SK-N-SH (cell line): ENCODE measurements around the gene C15orf39. TPM values are rescaled to one million over a fixed set of nuclear protein-coding genes. Genes with fewer than 3 reads are reported as not detected.

Experiments
- CTCF ChIA-PET: fragments of 300-600, 350-600 bp; formaldehyde crosslinking; extraction: SDS; loops from one replicate; lab custom pipeline; 2021; lab: Yijun Ruan, JAX
- POLR2A ChIA-PET: fragments of 350-600 bp; sonication (Branson Sonifier 250); formaldehyde crosslinking; extraction: SDS; loops from one replicate; lab custom pipeline; 2020; ENCODE audit warnings: antibody characterized with exemption, inconsistent platforms; lab: Yijun Ruan, JAX
- DNase-seq: peaks from one replicate; pipeline ENCODE4 v3.0.0; 2012
- H2AFZ ChIP-seq: fragments of 200-600 bp; sonication (generic); 2 replicates; pipeline ENCODE4 v1.8.1; 2016; ENCODE audit warnings: antibody characterized with exemption, mild to moderate bottlenecking, low read depth
- H3F3A ChIP-seq: fragments of 200-600 bp; sonication (generic); replicated peaks from 2 replicates; pipeline ENCODE3; 2016; ENCODE audit warnings: antibody characterized with exemption, mild to moderate bottlenecking; ENCODE audit not compliant: insufficient read depth
- H3K27ac ChIP-seq, 2 experiments: fragments of 200-500 bp in 1 of 2; fragments of 200-600 bp in 1 of 2; sonication (Bioruptor generic) in 1 of 2; sonication (generic), shearing (Covaris generic) in 1 of 2; 2 replicates each; pipeline versions ENCODE4 v1.5.1 to v1.6.1; 2014 to 2016; ENCODE audit warnings: low read depth in 2 of 2, inconsistent platforms in 1 of 2, low read length in 1 of 2, mild to moderate bottlenecking in 1 of 2, mixed read lengths in 1 of 2
- H3K27me3 ChIP-seq: fragments of 200-600 bp; sonication (generic), shearing (Covaris generic); 2 replicates; pipeline ENCODE4 v1.6.1; 2016; ENCODE audit warnings: mixed run types; ENCODE audit not compliant: insufficient read depth
- H3K36me3 ChIP-seq, 2 experiments: fragments of 200-500 bp in 1 of 2; fragments of 200-600 bp in 1 of 2; sonication (Bioruptor generic) in 1 of 2; sonication (generic) in 1 of 2; replicated peaks in 1 of 2; 2 replicates each; pipeline versions ENCODE3 to v1.5.1; 2014 to 2016; ENCODE audit warnings: low read length in 1 of 2, mild to moderate bottlenecking in 1 of 2; ENCODE audit not compliant: insufficient read depth in 2 of 2, control insufficient read depth in 1 of 2
- H3K4me1 ChIP-seq, 2 experiments: fragments of 200-500 bp in 1 of 2; fragments of 200-600 bp in 1 of 2; sonication (Bioruptor generic) in 1 of 2; sonication (generic), shearing (Covaris generic) in 1 of 2; 2 replicates each; pipeline versions ENCODE4 v1.5.1 to v1.6.1; 2014 to 2016; ENCODE audit warnings: low read depth in 1 of 2, low read length in 1 of 2, mixed run types in 1 of 2; ENCODE audit not compliant: insufficient read depth in 2 of 2, control insufficient read depth in 1 of 2
- H3K4me2 ChIP-seq: fragments of 200-600 bp; sonication (generic), shearing (Covaris generic); 2 replicates; pipeline ENCODE4 v1.6.1; 2017; ENCODE audit warnings: mixed run types
- H3K4me3 ChIP-seq, 2 experiments: fragments of 200-500 bp in 1 of 2; fragments of 200-600 bp in 1 of 2; sonication (Bioruptor generic) in 1 of 2; sonication (generic), shearing (Covaris generic) in 1 of 2; 2 replicates each; pipeline versions ENCODE4 v1.5.1 to v1.8.1; 2014 to 2016; ENCODE audit warnings: low read depth in 2 of 2, inconsistent platforms in 1 of 2, low read length in 1 of 2, mild to moderate bottlenecking in 1 of 2, mixed read lengths in 1 of 2, moderate library complexity in 1 of 2
- H3K79me2 ChIP-seq: fragments of 200-600 bp; sonication (generic); 2 replicates; pipeline ENCODE4 v1.8.1; 2017; ENCODE audit warnings: mild to moderate bottlenecking; ENCODE audit not compliant: insufficient read depth
- H3K9ac ChIP-seq: fragments of 200-600 bp; sonication (generic); 2 replicates; pipeline ENCODE4 v1.6.1; 2017; ENCODE audit warnings: mixed run types
- H3K9me2 ChIP-seq: fragments of 200-600 bp; sonication (generic); 2 replicates; pipeline ENCODE4 v1.6.1; 2017; ENCODE audit warnings: mixed run types
- H3K9me3 ChIP-seq: fragments of 200-600 bp; sonication (generic); 2 replicates; pipeline ENCODE4 v1.6.1; 2017; ENCODE audit warnings: mixed run types, mild to moderate bottlenecking, moderate library complexity
- H4K20me1 ChIP-seq: fragments of 200-600 bp; sonication (generic); 2 replicates; pipeline ENCODE4 v1.6.1; 2017; ENCODE audit warnings: mild to moderate bottlenecking, mixed run types; ENCODE audit not compliant: insufficient read depth
- CHD2 ChIP-seq: fragments of 150-350 bp; IDR thresholded peaks from 2 replicates; pipeline ENCODE4 v1.6.1; 2018; ENCODE audit warnings: low read length; ENCODE audit not compliant: partially characterized antibody
- CTCF ChIP-seq: fragments of 200-600 bp; sonication (generic); IDR thresholded peaks from 2 replicates; pipeline ENCODE4 v1.6.1; 2017; ENCODE audit warnings: antibody characterized with exemption, mild to moderate bottlenecking, moderate library complexity
- FOSL2 ChIP-seq: IDR thresholded peaks from 2 replicates; pipeline ENCODE4 v1.4.0; 2012; ENCODE audit warnings: low read depth, mild to moderate bottlenecking, moderate library complexity, borderline replicate concordance
- FOXM1 ChIP-seq: IDR thresholded peaks from 2 replicates; pipeline ENCODE4 v1.4.0; 2012; ENCODE audit warnings: low read depth, mild to moderate bottlenecking
- GABPA ChIP-seq: IDR thresholded peaks from 2 replicates; pipeline ENCODE4 v1.4.0; 2012; ENCODE audit warnings: low read depth, mild to moderate bottlenecking
- GATA2 ChIP-seq: sonication (generic); formaldehyde crosslinking; IDR thresholded peaks from 2 replicates; pipeline ENCODE4 v1.5.0; 2020; ENCODE audit warnings: mild to moderate bottlenecking, missing genetic modification reagents
- JUND ChIP-seq: IDR thresholded peaks from 2 replicates; pipeline ENCODE4 v1.4.0; 2012
- MXI1 ChIP-seq: IDR thresholded peaks from 2 replicates; pipeline ENCODE4 v1.6.1; 2012; ENCODE audit warnings: mild to moderate bottlenecking, low read depth, low read length, improper control_type of control experiment
- NRF1 ChIP-seq: IDR thresholded peaks from 2 replicates; pipeline ENCODE4 v1.6.1; 2012; ENCODE audit warnings: low read depth, mild to moderate bottlenecking, low read length
- RCOR1 ChIP-seq: fragments of 150-350 bp; IDR thresholded peaks from 2 replicates; pipeline ENCODE4 v1.6.1; 2017; ENCODE audit warnings: antibody characterized with exemption, low read length
- TCF12 ChIP-seq: IDR thresholded peaks from 2 replicates; pipeline ENCODE4 v1.4.0; 2012
- YY1 ChIP-seq: IDR thresholded peaks from 2 replicates; pipeline ENCODE4 v1.4.0; 2012; ENCODE audit warnings: low read depth, mild to moderate bottlenecking
- WGBS: methylation state at CpG from one replicate; pipeline ENCODE4 v1.1.6; 2017; ENCODE audit warnings: low lambda C conversion rate; 5-methylcytosine and 5-hydroxymethylcytosine counted together
- polyA plus RNA-seq, 3 experiments: library from polyadenylated mRNA; depleted of rRNA; stranded (reverse); fragments of >200 nt; gene quantifications; 2 replicates each; pipeline ENCODE4 v1.2.3, GENCODE V29; 2012
- TF ChIP-seq, protein P1 (sequence below): IDR thresholded peaks from 2 replicates; pipeline ENCODE4 v1.4.0; 2012; ENCODE audit warnings: low read depth
- TF ChIP-seq, protein P2 (sequence below): fragments of 150-350 bp; IDR thresholded peaks from 2 replicates; pipeline ENCODE4 v1.6.1; 2017; ENCODE audit warnings: antibody characterized with exemption, low read length, low read depth, borderline replicate concordance

C15orf39 gene
- polyA plus RNA-seq, 1 of the 3 experiments (the other 2 are of a cell fraction), result 2.5 TPM

GRCh38 chr15:75205064-75205395 is 3.3 kb downstream of the C15orf39 start:
- no peak overlapping the region; a peak in 1 of 4 replicates for H3K27ac ChIP-seq
- H3K9me2 ChIP-seq, result no peaks in the 10 kb centered on the region
- CTCF ChIA-PET, result interaction anchor here (0.7 to 8.1 kb wide), 17 partner anchors 10 to 417 kb away, joined by 3 to 238 read pairs (median 4); partner anchors contain the start of genes FAM219B, PPCDC and SCAMP5
- peaks cover 72% of the 10 kb centered on the region for H3K79me2 ChIP-seq
- H3K4me1 ChIP-seq, result peaks cover 9 to 26% of the 10 kb centered on the region in 2 experiments; a peak in 1 of 4 replicates
- H3K9me3 ChIP-seq, result no peaks in the 10 kb centered on the region
- no peak overlapping the region; a peak in 1 of 4 replicates for H3K4me3 ChIP-seq
- TF ChIP-seq RCOR1, result no peak
- TF ChIP-seq, protein P1, sequence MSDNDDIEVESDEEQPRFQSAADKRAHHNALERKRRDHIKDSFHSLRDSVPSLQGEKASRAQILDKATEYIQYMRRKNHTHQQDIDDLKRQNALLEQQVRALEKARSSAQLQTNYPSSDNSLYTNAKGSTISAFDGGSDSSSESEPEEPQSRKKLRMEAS, result no peak
- TF ChIP-seq, protein P2, sequence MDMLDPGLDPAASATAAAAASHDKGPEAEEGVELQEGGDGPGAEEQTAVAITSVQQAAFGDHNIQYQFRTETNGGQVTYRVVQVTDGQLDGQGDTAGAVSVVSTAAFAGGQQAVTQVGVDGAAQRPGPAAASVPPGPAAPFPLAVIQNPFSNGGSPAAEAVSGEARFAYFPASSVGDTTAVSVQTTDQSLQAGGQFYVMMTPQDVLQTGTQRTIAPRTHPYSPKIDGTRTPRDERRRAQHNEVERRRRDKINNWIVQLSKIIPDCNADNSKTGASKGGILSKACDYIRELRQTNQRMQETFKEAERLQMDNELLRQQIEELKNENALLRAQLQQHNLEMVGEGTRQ, result no peak
- TF ChIP-seq FOXM1, result no peak
- no peak for TF ChIP-seq GATA2 (CRISPR knock-in tag)
- no peak for TF ChIP-seq CTCF
- no peak for TF ChIP-seq NRF1
- no peak for TF ChIP-seq FOSL2
- TF ChIP-seq CHD2, result no peak
- no peak for DNase-seq
- H2AFZ ChIP-seq, result no peak overlapping the region
- H3K27me3 ChIP-seq, result no peaks in the 10 kb centered on the region
- H3K4me2 ChIP-seq, result 0 out of 2 replicates have a peak overlapping the region, but pooled peaks have one; percentile 3
- H3K9ac ChIP-seq, result no peak overlapping the region
- peaks cover 72% of the 10 kb centered on the region for H4K20me1 ChIP-seq
- 33% methylated on average over 3 of the region's 3 CpGs for WGBS
- POLR2A ChIA-PET, result interaction anchor here (1.0 to 1.1 kb wide), 2 partner anchors 174 to 175 kb away, joined by 3 read pairs; no protein-coding TSS in a partner anchor
- peaks cover 7 to 17% of the 10 kb centered on the region in 2 experiments for H3K36me3 ChIP-seq
- no peaks in the 10 kb centered on the region for H3F3A ChIP-seq

GRCh38 chr15:75206006-75206405 is 4.3 kb downstream of the C15orf39 start:
- Histone ChIP-seq H3K27me3 (no peaks in the 10 kb centered on the region), H3K4me2 (no peak overlapping the region), H3K4me3 (no peak overlapping the region), H2AFZ (no peak overlapping the region), H3K9me2 (no peaks in the 10 kb centered on the region), H3K36me3 (peaks cover 7 to 22% of the 10 kb centered on the region in 2 experiments)
- whole genome bisulfite sequencing, result 100% methylated on average over 6 of the region's 11 CpGs
- CTCF ChIA-PET, result interaction anchor here (1.4 to 8.1 kb wide), 3 partner anchors 9 to 191 kb away, joined by 4 to 238 read pairs (median 14); partner anchors contain the start of gene PPCDC
- no peak for DNase-seq
- TF ChIP-seq TCF12 (no peak), MXI1 (no peak), CHD2 (no peak), YY1 (no peak), GABPA (no peak), JUND (no peak)
- TF ChIP-seq, protein P1, result no peak
- TF ChIP-seq, all 33 proteins: peak for 0
- H3K79me2 ChIP-seq, result peaks cover 79% of the 10 kb centered on the region
- H3K9ac ChIP-seq, result no peak overlapping the region
- H3K4me1 ChIP-seq, result peaks cover 8 to 22% of the 10 kb centered on the region in 2 experiments; a peak in 1 of 4 replicates
- no peaks in the 10 kb centered on the region for H3F3A ChIP-seq
- peaks cover 82% of the 10 kb centered on the region for H4K20me1 ChIP-seq
- H3K27ac ChIP-seq, result no peak overlapping the region
- POLR2A ChIA-PET, result no interaction called here
- no peaks in the 10 kb centered on the region for H3K9me3 ChIP-seq
